ENCODE measurements around the gene DHX32.
"Not testable (repeated sequence)": the region's sequence is repeated elsewhere in the genome, so short reads cannot be mapped to it uniquely, and the experiment has no call there.

DHX32 gene

DNA sequence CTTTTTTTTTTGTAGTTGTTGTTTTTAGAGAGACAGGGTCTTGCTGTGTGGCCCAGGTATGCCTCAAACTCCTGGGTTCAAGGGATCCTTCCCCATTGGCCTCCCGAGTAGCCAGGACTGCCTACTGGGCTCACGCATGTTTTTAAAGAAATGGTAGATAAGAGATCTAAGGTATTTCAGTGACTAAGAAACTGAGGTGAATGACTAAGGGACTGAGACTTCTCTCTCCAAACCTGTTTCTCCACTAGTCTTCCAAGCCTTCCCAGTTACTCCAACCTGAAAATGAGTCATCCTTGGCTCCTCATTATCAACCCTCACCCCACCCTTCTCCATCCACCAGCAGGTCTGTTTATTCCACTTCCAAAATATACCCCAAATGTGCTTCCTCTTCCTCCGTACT is 19.9 kb upstream of the DHX32 start:
- DNase-seq; intact Hi-C loops (cut with DNase I): not testable (repeated sequence)

DNA sequence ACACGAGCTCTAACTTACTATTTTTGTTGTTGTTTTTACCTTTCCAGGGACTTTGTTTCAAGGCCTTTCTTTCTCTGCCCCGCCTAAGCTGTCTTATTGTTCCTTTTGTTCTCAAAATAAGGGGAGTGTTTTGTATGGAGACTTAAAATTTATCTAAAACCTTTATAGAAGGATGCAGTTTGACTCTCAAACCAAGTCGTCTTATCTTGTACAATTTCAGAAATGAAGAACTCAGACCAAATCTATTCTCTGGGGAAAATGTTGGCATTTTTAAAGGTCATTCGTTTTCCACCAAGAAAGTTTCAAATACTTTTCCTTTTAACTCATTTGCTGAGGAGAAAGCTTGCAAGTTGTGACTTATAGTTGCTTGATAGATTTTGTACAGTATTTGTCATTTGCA is 16.2 kb upstream of the DHX32 start:
- intact Hi-C loops (cut with DNase I); DNase-seq: not testable (repeated sequence)

- DNase-seq = peak; percentile 65 to 95 (median 89)
- intact Hi-C loops (cut with DNase I) = not testable (repeated sequence)
Observed at GRCh38 chr10:125896088-125896934, 15.2 kb upstream of the DHX32 start, which contains the start of gene FANK1. TSS of gene FANK1 (plus strand) at chr10:125896564. CDS start at chr10:125896643, 79 bp downstream.

DNA sequence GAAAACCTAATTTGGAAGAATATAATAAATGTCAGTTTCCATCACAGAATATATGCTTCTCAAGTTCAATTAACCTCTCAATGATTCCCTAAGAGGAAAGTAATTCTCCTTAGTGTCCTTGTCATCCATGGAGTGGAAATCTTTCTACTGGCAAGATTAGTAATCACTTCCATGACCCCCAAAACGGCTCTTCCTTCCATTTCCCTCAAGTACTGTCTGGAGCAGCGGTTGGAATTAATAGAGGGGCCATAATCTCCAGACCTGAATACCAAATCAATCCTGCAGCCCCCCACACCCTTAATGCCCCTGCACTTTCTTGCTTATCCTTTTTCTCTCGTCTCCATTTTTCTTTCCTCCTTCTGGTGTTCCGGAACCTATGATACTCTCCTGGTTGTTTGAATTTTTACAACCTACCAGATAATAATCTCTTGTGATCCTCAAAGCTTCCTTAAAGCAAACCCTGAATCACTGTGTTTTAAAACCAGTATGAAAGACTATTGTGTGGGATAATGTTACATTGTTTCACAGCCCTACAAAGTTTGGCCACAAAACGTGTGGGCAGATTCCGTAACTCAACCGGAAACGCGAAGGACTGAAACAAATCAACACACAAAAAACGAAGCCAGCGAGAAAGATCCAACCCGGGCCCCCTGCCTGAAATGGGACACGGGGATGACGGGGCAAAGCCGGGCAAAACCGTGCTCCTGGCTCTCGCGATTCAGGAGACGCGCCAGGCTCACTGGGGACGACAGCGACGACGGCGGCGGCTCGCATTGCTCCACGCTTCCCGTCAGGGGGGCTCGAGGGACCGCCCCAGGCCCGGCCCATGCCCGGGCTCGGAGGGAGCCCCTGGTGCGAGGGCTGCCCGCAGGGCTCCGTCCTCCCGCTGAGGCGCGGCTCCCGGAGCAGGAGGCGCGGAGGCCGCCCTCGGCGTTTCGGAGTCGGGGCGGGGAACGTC is 14.3 kb upstream of the DHX32 start:
- peak; percentile 18 to 85 (median 65) for DNase-seq
- intact Hi-C loops (cut with DNase I) = not testable (repeated sequence)

DNA sequence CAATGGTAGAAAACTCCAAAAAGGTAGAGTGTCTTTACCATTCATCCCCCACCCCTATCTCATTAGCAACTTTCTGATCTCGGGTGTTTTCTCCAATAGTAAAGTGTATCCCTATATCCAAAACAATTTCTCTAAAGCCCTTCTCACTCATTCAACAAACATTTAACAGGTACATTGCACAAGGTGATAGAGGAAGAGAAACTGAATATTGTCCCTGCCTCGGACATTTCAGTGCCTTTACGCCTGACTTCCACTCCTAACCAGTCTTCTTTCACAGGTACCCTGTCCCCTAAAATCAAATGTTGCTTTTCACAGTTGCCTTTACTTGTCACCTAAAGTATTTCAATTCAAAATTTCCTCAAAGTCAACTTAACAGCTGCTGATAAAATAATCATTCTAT is 13.1 kb upstream of the DHX32 start:
- intact Hi-C loops (cut with DNase I); DNase-seq: not testable (repeated sequence)

DNA sequence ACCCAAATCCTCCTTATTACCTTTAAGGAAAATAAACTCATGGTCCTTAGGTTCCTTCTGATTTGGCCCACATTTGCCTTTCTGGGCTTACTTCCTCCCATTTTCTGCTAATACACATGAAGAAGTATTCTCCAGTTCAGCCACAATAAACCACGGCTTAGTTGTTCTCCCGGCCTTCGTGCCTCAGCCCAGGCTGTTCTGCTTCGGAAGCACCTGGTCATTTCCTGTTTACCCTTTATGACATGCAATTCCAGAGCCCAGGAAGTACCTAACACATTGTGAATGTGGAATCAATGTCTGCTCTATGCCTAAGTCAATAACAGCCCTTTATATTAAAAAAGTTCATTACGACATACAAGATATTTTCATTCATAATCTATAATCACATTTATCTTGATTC is 11.3 kb upstream of the DHX32 start:
- intact Hi-C loops (cut with DNase I); DNase-seq: not testable (repeated sequence)

GRCh38 chr10:125889441-125889840 is 8.3 kb upstream of the DHX32 start:
- DNase-seq; intact Hi-C loops (cut with DNase I): not testable (repeated sequence)

GRCh38 chr10:125886914-125887512 is 5.9 kb upstream of the DHX32 start:
- no peak for DNase-seq
- intact Hi-C loops (cut with DNase I) = no loop called here

DNA sequence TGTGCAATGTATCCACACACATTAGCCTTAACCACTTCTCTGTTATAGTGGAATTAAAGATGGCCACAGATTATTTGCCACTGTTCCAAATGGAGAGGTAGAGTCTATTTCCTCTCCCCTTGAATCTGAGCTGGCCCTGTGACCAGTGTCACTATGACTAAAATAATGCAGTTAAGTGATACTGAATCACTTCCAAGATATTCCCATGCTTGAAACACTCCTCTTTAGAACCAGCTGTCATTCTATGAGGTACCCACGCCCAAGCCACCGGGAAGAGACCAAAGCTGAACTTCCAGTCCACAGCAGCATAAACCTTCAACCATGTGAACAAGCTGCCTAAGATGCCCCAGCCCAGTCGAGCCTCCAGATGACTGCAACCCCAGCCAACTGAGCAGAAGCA is 2.1 kb upstream of the DHX32 start:
- intact Hi-C loops (cut with DNase I) = no loop called here
- no peak for DNase-seq

DNA sequence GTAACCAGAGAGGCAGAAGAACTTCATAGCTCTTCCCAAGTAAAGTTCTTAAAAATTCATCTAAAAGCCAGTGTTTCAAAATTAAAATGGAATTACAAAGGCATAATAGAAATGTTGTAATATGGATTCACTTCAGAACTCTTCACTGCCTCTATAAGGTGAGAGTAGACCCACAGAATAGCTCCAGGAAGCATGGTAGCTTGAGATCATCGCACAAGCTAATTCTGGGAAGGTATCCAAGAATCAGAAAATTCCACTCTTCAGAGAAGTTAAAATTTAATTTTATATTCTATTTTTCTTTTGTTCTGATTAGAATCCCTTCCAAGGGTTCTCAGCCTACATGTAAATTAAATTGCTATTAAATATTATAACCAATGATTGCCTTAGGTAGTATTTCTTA is 1.5 kb upstream of the DHX32 start:
- DNase-seq = no peak
- intact Hi-C loops (cut with DNase I) = no loop called here

GRCh38 chr10:125880719-125881118 is 373 bp downstream of the DHX32 start:
- intact Hi-C loops (cut with DNase I) = no loop called here
- DNase-seq = no peak

GRCh38 chr10:125878957-125879835 is 1.9 kb downstream of the DHX32 start:
- intact Hi-C loops (cut with DNase I) = no loop called here
- no peak for DNase-seq

DNA sequence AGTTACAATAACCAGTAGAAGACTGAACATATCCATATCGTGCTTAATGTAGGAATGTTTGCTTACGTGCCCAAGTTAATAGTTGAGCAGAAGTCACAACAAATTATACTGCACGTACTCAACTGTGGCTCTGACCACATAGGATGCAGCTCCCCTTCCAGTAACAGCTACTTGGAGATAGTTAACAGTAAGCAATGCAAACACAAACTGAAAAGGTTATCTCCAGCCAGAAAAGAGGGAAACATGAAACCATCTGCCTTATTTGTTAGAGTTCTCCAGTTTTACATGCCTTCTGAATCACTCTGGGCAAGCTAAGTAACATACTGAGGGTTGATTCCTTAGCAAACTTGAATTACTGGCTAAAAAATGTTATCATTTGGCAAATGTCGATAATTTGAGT is 9.8 kb downstream of the DHX32 start:
- DNase-seq = no peak
- intact Hi-C loops (cut with DNase I) = no loop called here

DNA sequence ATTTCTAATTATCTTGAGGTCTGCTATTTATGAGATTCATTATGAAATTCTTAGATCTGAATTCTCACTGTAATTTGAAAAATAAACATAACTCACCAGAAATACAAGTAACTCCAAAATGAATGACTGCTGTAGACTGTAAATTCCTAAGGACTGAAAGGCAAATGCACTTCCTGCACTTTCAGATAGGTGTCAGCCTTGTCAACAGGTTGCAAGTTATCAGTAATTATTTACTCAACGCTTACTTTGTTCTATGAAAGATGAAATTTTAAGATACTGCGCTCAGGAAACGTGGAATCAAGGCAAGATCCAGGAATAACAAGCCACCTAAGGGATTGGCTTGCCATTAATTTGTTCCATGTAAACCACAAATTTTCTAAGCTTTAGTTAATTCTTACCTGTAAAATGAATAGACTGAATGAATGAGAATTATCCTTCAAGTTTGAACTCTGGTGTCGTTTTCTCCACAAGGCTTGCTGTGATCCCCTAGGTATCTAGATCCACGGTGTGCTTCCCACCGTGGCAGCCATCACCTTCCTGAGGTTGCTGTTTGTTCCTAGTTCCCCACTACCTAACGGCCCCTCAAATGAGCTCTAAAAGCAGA is 12.6 kb downstream of the DHX32 start:
- intact Hi-C loops (cut with DNase I) = no loop called here
- DNase-seq = peak in 13 of 42 donors; percentile 15 to 63 (median 32)

DNA sequence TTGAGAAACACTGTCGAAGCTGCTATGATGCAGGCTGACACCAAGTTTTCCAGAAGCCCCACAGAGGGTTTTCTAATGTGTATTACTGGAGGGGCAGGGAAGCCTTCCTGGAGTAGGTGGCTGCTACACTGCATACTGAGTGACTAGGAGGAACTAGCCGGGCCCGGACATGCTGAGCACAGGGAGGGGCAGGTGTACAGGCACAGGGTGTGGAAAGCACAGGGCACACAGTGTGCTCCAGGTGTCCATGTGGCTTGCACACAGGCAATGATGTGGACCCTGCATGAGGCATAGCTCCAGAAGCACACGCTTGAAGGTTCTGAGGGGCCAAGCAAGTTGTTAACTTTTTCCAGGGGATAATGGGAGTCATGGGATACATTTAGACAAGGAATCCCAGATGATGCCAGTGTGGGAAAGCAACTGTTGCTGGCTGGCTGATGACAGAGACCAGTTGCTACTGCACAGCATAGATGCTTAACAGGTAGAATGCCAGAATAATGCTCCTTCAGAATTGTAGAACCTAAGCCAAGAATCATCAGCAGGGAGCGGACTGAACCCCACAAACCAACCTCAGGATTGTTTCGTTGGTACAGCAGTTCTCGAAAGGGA is 14.6 kb downstream of the DHX32 start:
- intact Hi-C loops (cut with DNase I) = no loop called here

GRCh38 chr10:125865120-125865519 is 16.0 kb downstream of the DHX32 start:
- DNase-seq = no peak
- intact Hi-C loops (cut with DNase I) = no loop called here

More for the DNA sequence above, 14.6 kb downstream of the DHX32 start:
- DNase-seq = no peak

DNA sequence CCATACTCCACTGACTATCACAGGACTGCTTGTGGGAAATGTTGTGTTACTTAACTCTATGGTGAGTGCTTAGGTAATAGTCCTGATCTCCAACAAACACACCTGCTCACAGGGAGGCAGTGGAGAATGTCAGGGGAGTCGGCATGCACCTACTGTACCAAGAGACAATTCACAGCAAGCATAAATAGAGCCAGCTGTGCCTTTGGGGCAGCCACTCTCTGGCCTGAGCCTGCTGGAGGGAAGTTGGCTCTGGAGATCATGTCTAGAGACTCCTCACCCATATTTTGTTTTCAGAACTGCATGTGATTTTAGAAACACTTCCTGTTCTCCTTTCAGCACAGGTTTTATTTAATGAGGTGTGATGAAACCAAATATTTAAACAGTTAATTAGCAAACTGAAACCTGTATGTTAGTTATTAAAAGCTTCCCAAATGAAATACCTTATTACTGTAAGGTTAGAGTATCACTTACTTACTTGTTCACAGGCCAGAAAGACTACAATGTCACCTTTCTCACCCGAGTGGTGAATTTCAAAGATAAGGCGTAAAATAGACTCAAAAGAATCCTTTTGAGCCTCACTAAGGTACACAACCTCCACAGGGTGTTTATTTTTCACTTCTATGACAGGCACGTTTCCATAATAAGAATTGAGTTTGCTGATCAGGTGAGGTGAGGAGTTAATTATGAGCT is 21.8 kb downstream of the DHX32 start:
- intact Hi-C loops (cut with DNase I) = no loop called here
- no peak for DNase-seq

Data from head of caudate nucleus (tissue), 42 donors.